Mucosa of stomach (tissue), 1 donor: ENCODE measurements around the gene XRRA1.
"Not testable (repeated sequence)": the region's sequence is repeated elsewhere in the genome, so short reads cannot be mapped to it uniquely, and the experiment has no call there.

Experiments used
- H3K27me3 ChIP-seq: one replicate; pipeline ENCODE4 v1.7.0; 2013; ENCODE audit warnings: mild to moderate bottlenecking, low read length; ENCODE audit not compliant: control insufficient read depth, insufficient read depth
- H3K36me3 ChIP-seq: one replicate; pipeline ENCODE4 v1.7.0; 2013; ENCODE audit warnings: low read length; ENCODE audit not compliant: control insufficient read depth, insufficient read depth
- H3K4me1 ChIP-seq: one replicate; pipeline ENCODE4 v1.7.0; 2013; ENCODE audit warnings: mild to moderate bottlenecking, low read length; ENCODE audit not compliant: control insufficient read depth, insufficient read depth
- H3K4me3 ChIP-seq: one replicate; pipeline ENCODE4 v1.7.0; 2013; ENCODE audit warnings: low read length
- H3K9ac ChIP-seq: one replicate; pipeline ENCODE4 v1.7.0; 2013; ENCODE audit warnings: mild to moderate bottlenecking, low read length, moderate library complexity
- H3K9me3 ChIP-seq: one replicate; pipeline ENCODE4 v1.7.0; 2013; ENCODE audit warnings: mild to moderate bottlenecking, low read length, moderate library complexity; ENCODE audit not compliant: control insufficient read depth
- donor health status: Pancreatic carcinoma.

Gene XRRA1, protein sequence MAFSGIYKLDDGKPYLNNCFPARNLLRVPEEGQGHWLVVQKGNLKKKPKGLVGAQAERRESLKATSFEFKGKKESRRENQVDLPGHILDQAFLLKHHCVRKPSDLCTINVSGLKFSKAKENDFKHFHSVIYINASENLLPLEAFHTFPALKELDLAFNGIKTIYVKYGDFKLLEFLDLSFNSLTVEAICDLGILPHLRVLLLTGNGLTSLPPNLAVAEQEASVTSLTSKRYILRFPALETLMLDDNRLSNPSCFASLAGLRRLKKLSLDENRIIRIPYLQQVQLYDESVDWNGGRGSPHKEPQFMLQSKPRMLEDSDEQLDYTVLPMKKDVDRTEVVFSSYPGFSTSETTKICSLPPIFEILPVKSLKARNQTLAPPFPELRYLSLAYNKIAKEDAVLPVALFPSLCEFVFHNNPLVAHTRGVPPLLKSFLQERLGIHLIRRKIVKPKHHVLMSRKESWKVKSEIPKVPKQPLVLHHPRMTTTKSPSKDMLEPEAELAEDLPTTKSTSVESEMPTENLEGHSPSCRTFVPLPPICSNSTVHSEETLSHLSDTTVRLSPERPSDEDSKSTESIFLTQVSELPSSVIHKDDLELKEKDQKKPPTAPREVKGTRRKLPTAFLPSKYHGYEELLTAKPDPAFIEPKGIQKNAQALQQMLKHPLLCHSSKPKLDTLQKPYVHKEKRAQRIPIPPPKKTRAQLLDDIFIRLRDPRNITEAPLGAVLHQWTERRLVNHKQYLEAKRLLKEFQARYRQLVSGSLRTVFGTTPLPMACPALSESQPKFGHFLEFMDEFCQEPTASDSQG

GRCh38 chr11:74948898-74949752 is at the start of gene XRRA1, which contains the start of gene SPCS2:
Gene XRRA1, minus strand, starts transcription at chr11:74949091. Its CDS starts 8,213 bp downstream, at chr11:74940878.
Gene SPCS2, plus strand, starts transcription at chr11:74949266. Its CDS starts 20 bp downstream, at chr11:74949286.
- Histone ChIP-seq H3K4me3 (peak within 1 kb of the TSS; percentile 91), H3K9ac (peak within 1 kb of the TSS; percentile 94), H3K9me3 (no peaks in the 10 kb centered on the region), H3K36me3 (no peaks in the 10 kb centered on the region), H3K27me3 (no peaks in the 10 kb centered on the region), H3K4me1 (peaks cover 30% of the 10 kb centered on the region)

DNA sequence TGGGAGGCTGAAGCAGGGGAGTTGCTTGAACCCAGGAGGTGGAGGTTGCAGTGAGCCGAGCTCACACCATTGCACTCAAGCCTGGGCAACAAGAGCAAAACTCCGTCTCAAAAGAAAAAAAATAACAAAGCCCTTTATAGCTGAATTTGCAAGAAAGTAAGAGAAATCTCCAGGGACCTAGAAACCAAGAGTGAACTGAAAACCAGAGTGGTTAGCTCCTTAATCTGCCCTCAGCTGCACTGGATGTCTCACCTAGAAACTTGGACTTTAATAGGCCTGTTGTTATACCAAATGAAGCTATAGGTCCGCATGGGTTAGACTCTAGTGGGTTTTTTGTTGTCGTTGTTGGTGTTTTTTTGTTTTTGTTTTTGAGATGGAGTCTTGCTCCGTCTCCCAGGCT is 44.0 kb upstream of the XRRA1 start:
- no peaks in the 10 kb centered on the region for H3K9me3 ChIP-seq
- H3K4me3 ChIP-seq = no peak overlapping the region
- peaks cover 11% of the 10 kb centered on the region for H3K4me1 ChIP-seq
- no peaks in the 10 kb centered on the region for H3K27me3 ChIP-seq
- H3K9ac ChIP-seq = no peak overlapping the region
- H3K36me3 ChIP-seq = peaks cover 4% of the 10 kb centered on the region

DNA sequence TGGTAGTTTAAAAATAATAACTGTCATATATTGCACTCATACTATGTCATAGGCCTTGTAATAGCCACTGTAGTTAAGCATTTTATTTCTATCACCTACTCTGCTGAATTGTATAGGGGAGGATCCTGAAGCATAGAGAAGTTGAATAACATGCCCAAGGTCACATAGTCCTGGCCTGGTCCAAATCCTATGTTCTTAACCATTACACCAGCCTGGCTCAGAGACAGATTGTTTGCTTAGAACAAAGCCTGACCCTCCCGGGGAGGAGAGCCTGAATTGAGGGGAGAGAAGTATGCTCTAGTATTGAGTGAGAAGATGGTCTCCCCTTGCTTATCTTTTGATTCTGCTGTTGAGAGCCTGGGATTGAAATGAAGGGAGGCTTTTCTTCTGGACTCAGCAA is 42.0 kb upstream of the XRRA1 start:
- peaks cover 4% of the 10 kb centered on the region for H3K36me3 ChIP-seq
- H3K4me3 ChIP-seq = no peak overlapping the region
- H3K9me3 ChIP-seq = no peaks in the 10 kb centered on the region
- peaks cover 11% of the 10 kb centered on the region for H3K4me1 ChIP-seq
- H3K27me3 ChIP-seq = no peaks in the 10 kb centered on the region
- H3K9ac ChIP-seq = no peak overlapping the region

DNA sequence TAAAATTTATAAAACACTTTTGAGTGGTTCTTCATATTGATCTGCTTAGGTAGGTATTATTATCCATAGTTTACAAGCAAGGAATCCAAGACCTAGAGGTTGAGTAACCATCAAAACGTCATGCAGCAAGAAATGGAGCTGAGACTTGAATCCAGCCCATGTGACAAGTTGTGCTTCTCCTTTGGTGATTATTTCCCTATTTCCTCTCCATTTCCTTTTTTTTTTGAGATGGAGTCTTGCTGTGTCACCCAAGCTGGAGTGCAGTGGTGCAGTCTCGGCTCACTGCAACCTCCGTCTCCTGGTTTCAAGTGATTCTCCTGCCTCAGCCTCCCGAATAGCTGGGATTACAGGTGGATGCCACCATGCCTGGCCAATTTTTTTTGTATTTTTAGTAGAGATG is 41.3 kb upstream of the XRRA1 start:
- H3K9me3 ChIP-seq, H3K36me3 ChIP-seq, H3K9ac ChIP-seq, H3K4me3 ChIP-seq, H3K27me3 ChIP-seq: not testable (repeated sequence)
- peaks cover 11% of the 10 kb centered on the region for H3K4me1 ChIP-seq

- Histone ChIP-seq H3K9ac (peak overlapping the region; percentile 76), H3K36me3 (no peaks in the 10 kb centered on the region), H3K4me3 (peak overlapping the region; percentile 87), H3K9me3 (no peaks in the 10 kb centered on the region), H3K27me3 (no peaks in the 10 kb centered on the region), H3K4me1 (peaks cover 13% of the 10 kb centered on the region)
Observed at GRCh38 chr11:74989260-74989638, 40.4 kb upstream of the XRRA1 start.

DNA sequence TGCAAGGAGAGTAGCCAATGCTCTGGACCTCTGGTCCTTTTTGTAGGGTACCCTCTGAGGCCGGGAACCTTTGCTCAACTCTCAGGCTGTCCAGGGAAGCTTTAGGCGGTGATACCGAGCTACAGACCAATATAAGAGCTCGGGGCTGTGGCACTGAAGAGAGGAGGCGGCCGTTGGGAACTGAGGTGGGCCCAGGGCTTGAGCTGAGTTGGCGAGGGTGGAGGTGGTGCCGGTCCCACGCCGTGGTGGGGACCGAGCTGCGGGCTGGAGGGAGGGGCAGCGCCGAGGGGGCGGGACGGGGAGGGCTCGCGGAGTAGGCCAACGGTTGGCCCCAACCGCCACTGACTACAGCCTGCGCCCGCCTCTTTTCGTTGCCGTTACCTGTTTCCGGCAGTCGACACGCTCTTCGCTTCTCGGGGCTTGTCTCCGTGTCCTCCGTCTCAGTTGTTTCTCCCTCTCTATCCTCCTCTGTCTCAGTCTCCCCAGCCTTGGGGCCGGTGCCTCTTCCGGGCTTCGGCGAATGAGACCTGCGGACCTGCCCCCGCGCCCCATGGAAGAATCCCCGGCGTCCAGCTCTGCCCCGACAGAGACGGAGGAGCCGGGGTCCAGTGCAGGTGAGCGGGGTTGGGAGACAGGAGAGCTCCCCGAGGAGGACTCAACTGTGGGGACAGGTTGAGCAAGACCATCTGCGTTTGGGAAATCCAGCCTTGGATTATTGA is 39.8 kb upstream of the XRRA1 start, which contains the start of gene NEU3:
NEU3 (plus strand) TSS at position 393 of the 719 bp plus-strand sequence; CDS start at position 521, 128 bp downstream.
- H3K4me3 ChIP-seq = peak within 1 kb of the TSS; percentile 87
- H3K36me3 ChIP-seq = no peaks in the 10 kb centered on the region
- H3K9ac ChIP-seq = peak within 1 kb of the TSS; percentile 76
- H3K27me3 ChIP-seq = no peaks in the 10 kb centered on the region
- no peaks in the 10 kb centered on the region for H3K9me3 ChIP-seq
- H3K4me1 ChIP-seq = peaks cover 17% of the 10 kb centered on the region

DNA sequence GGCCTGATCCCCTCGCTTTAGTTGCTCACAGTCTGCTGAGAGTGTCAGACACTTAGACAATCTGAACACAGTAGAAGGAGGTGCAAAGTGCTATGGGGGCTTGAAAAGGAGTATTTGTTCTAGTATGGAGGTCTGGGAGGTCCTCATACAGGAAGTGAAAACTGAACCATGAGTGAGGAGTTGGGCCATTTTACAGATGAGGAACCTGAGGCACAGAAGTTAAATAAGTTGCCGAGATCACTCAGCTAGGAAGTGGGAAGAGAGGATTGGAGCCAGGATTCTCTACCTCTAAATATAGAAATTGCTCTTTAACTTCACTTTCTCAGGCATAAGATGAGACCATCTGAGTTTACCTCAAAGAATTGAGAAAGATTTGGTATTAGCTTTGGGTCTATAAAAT is 35.8 kb upstream of the XRRA1 start:
- no peaks in the 10 kb centered on the region for H3K9me3 ChIP-seq
- H3K27me3 ChIP-seq = no peaks in the 10 kb centered on the region
- H3K9ac ChIP-seq = no peak overlapping the region
- H3K4me1 ChIP-seq = peaks cover 14% of the 10 kb centered on the region
- no peak overlapping the region for H3K4me3 ChIP-seq
- H3K36me3 ChIP-seq = no peaks in the 10 kb centered on the region

DNA sequence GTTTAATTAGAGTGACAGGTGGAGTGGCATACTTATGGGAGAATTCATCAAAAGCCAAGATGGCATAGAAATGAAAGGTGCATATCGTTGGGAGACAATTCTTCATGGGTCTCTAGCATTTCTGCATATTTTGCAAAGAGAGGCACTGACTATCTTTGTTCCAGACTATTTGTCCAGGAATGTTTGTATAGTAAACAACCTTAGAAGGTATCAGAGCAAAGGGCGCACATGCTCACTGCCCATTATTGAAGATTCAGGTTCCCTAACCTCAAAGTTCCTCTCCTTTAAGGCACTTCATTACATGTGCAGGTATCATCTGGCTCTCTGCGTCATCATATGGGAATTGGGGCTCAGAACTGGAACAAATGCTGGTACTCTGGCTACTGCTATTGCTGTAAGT is 35.2 kb upstream of the XRRA1 start:
- H3K9ac ChIP-seq = no peak overlapping the region

GRCh38 chr11:74981888-74982287 is 33.0 kb upstream of the XRRA1 start:
- H3K27me3 ChIP-seq = no peaks in the 10 kb centered on the region
- no peak overlapping the region for H3K9ac ChIP-seq
- H3K9me3 ChIP-seq = no peaks in the 10 kb centered on the region
- H3K36me3 ChIP-seq = no peaks in the 10 kb centered on the region
- peaks cover 11% of the 10 kb centered on the region for H3K4me1 ChIP-seq
- no peak overlapping the region for H3K4me3 ChIP-seq

More for the DNA sequence above, 35.2 kb upstream of the XRRA1 start:
- H3K9me3 ChIP-seq = no peaks in the 10 kb centered on the region
- no peaks in the 10 kb centered on the region for H3K36me3 ChIP-seq
- H3K27me3 ChIP-seq = no peaks in the 10 kb centered on the region
- peaks cover 11% of the 10 kb centered on the region for H3K4me1 ChIP-seq
- no peak overlapping the region for H3K4me3 ChIP-seq

GRCh38 chr11:74980634-74981033 is 31.7 kb upstream of the XRRA1 start:
- H3K9ac ChIP-seq = no peak overlapping the region
- no peaks in the 10 kb centered on the region for H3K27me3 ChIP-seq
- H3K9me3 ChIP-seq = no peaks in the 10 kb centered on the region
- H3K4me3 ChIP-seq = no peak overlapping the region
- H3K4me1 ChIP-seq = peaks cover 11% of the 10 kb centered on the region
- no peaks in the 10 kb centered on the region for H3K36me3 ChIP-seq

- Histone ChIP-seq H3K9ac (no peak overlapping the region), H3K27me3 (no peaks in the 10 kb centered on the region), H3K4me3 (no peak overlapping the region), H3K9me3 (no peaks in the 10 kb centered on the region), H3K36me3 (peaks cover 5% of the 10 kb centered on the region), H3K4me1 (no peaks in the 10 kb centered on the region)
Observed at GRCh38 chr11:74978041-74978440, 29.1 kb upstream of the XRRA1 start.
